ENCODE measurements around the gene FXYD5. TPM values are rescaled to one million over a fixed set of nuclear protein-coding genes. Genes with fewer than 3 reads are reported as not detected.

The FXYD5 gene
- total and polyA plus RNA-seq, 9 of the 15 experiments (the other 6 are each of a cell fraction or from before 2014, with no cell fraction given) = 104 to 537 (median 174) TPM

DNA sequence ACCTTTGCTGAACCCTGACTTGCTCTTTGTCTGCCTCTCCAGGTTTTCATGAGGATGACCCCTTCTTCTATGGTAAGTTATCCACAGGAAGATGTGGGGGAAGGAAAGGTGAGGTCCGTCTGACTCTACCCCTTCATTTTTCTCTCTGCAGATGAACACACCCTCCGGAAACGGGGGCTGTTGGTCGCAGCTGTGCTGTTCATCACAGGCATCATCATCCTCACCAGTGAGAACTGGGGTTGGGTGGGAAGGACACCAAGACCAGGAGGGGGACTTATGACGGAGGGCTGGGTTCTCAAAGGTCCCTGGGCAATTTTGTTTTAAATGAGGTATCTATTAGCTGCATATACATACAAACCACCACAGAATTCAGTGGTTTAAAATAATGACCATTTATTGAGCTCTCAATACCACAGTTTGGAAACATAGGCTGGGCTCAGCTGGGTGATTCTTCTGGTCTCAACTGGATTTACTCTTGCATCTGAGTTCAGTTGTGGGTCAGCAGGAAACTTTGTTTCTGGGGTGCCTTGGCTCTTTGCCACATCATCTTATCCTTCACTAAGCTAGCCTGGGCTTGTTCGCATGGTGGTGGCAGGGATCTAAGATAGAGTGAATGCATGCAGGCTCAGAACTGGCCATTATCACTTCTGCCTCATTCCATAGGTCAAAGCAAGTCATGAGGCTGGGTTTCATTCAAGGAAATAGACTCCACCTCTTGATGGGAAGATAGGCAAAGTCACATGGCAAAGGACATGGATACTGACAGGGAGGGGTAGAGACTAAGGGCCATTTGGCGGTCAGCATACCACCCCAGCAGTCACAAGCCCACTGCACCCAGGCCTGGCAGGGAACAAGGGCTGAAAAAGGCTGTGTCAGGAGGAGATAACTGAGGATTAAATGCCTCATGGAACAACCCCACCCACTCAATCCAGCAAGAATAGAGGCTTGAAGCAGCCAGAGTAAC, 11.8 kb downstream of the FXYD5 start (continued):
- TF ChIP-seq PKNOX1 (IDR thresholded peaks at IDR 0.05) (peak; percentile 74), PHF8 (IDR thresholded peaks at IDR 0.05; ENCODE audit: borderline replicate concordance, low read length) (peak; percentile 17; the same call in 1 of the 2 replicates), ZNF316 (IDR thresholded peaks at IDR 0.05) (peak; percentile 13; the same call in 1 of the 2 replicates), LCOR (CRISPR knock-in tag; IDR thresholded peaks at IDR 0.05) (no peak), NEUROD1 (IDR thresholded peaks at IDR 0.05; ENCODE audit: borderline replicate concordance, low read depth, low read length, partially characterized antibody) (no peak), MYBL2 (IDR thresholded peaks at IDR 0.05; ENCODE audit: low read depth) (no peak), MYBL2 (CRISPR knock-in tag; IDR thresholded peaks at IDR 0.05; ENCODE audit: borderline replicate concordance) (no peak), CREM (IDR thresholded peaks at IDR 0.05; ENCODE audit: low read depth) (0 out of 2 replicates have a peak, but pooled peaks have one; percentile 25), ZNF133 (CRISPR knock-in tag; IDR thresholded peaks at IDR 0.05) (no peak), ZNF79 (CRISPR knock-in tag; IDR thresholded peaks at IDR 0.05; ENCODE audit: low read depth) (no peak), BRF2 (IDR thresholded peaks at IDR 0.05; ENCODE audit: borderline replicate concordance, insufficient read depth, insufficient read length) (no peak), RBM22 (IDR thresholded peaks at IDR 0.05; ENCODE audit: low read depth, low read length, poor library complexity, severe bottlenecking) (no peak), NFATC3 (IDR thresholded peaks at IDR 0.05) (no peak)
- TF ChIP-seq, protein P1, sequence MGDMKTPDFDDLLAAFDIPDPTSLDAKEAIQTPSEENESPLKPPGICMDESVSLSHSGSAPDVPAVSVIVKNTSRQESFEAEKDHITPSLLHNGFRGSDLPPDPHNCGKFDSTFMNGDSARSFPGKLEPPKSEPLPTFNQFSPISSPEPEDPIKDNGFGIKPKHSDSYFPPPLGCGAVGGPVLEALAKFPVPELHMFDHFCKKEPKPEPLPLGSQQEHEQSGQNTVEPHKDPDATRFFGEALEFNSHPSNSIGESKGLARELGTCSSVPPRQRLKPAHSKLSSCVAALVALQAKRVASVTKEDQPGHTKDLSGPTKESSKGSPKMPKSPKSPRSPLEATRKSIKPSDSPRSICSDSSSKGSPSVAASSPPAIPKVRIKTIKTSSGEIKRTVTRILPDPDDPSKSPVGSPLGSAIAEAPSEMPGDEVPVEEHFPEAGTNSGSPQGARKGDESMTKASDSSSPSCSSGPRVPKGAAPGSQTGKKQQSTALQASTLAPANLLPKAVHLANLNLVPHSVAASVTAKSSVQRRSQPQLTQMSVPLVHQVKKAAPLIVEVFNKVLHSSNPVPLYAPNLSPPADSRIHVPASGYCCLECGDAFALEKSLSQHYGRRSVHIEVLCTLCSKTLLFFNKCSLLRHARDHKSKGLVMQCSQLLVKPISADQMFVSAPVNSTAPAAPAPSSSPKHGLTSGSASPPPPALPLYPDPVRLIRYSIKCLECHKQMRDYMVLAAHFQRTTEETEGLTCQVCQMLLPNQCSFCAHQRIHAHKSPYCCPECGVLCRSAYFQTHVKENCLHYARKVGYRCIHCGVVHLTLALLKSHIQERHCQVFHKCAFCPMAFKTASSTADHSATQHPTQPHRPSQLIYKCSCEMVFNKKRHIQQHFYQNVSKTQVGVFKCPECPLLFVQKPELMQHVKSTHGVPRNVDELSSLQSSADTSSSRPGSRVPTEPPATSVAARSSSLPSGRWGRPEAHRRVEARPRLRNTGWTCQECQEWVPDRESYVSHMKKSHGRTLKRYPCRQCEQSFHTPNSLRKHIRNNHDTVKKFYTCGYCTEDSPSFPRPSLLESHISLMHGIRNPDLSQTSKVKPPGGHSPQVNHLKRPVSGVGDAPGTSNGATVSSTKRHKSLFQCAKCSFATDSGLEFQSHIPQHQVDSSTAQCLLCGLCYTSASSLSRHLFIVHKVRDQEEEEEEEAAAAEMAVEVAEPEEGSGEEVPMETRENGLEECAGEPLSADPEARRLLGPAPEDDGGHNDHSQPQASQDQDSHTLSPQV (IDR thresholded peaks at IDR 0.05) = peak; percentile 83
- TF ChIP-seq, protein P2, sequence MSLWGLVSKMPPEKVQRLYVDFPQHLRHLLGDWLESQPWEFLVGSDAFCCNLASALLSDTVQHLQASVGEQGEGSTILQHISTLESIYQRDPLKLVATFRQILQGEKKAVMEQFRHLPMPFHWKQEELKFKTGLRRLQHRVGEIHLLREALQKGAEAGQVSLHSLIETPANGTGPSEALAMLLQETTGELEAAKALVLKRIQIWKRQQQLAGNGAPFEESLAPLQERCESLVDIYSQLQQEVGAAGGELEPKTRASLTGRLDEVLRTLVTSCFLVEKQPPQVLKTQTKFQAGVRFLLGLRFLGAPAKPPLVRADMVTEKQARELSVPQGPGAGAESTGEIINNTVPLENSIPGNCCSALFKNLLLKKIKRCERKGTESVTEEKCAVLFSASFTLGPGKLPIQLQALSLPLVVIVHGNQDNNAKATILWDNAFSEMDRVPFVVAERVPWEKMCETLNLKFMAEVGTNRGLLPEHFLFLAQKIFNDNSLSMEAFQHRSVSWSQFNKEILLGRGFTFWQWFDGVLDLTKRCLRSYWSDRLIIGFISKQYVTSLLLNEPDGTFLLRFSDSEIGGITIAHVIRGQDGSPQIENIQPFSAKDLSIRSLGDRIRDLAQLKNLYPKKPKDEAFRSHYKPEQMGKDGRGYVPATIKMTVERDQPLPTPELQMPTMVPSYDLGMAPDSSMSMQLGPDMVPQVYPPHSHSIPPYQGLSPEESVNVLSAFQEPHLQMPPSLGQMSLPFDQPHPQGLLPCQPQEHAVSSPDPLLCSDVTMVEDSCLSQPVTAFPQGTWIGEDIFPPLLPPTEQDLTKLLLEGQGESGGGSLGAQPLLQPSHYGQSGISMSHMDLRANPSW (CRISPR knock-in tag; IDR thresholded peaks at IDR 0.05) = no peak
- TF ChIP-seq, protein P3, sequence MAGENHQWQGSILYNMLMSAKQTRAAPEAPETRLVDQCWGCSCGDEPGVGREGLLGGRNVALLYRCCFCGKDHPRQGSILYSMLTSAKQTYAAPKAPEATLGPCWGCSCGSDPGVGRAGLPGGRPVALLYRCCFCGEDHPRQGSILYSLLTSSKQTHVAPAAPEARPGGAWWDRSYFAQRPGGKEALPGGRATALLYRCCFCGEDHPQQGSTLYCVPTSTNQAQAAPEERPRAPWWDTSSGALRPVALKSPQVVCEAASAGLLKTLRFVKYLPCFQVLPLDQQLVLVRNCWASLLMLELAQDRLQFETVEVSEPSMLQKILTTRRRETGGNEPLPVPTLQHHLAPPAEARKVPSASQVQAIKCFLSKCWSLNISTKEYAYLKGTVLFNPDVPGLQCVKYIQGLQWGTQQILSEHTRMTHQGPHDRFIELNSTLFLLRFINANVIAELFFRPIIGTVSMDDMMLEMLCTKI (IDR thresholded peaks at IDR 0.05; ENCODE audit: partially characterized antibody) = no peak
